Smooth muscle cell (in vitro differentiated cells): Measurements from ENCODE around the gene GALNT13. TPM values are rescaled to one million over a fixed set of nuclear protein-coding genes. Genes with fewer than 3 reads are reported as not detected.

Experiments used
- DNase-seq: peaks from one replicate; lab custom pipeline; 2025; ENCODE audit not compliant: unreplicated experiment; lab: John Stamatoyannopoulos, UW
- H2AFZ ChIP-seq: fragments of 200-600 bp; sonication (generic); 2 replicates; pipeline ENCODE4 v1.6.0; 2016; ENCODE audit warnings: antibody characterized with exemption, low read depth, mild to moderate bottlenecking
- H3F3A ChIP-seq: fragments of 200-600 bp; sonication (generic); 2 replicates; pipeline ENCODE4 v1.6.0; 2017; ENCODE audit warnings: antibody characterized with exemption, low read depth
- H3K27ac ChIP-seq: fragments of 200-600 bp; sonication (generic); 2 replicates; pipeline ENCODE4 v1.5.1; 2016; ENCODE audit warnings: low read depth, mild to moderate bottlenecking
- H3K27me3 ChIP-seq: fragments of 200-600 bp; sonication (generic); 2 replicates; pipeline ENCODE4 v1.6.1; 2016; ENCODE audit warnings: low read depth, mild to moderate bottlenecking
- H3K36me3 ChIP-seq: fragments of 200-600 bp; sonication (generic); 2 replicates; pipeline ENCODE4 v1.5.1; 2016; ENCODE audit warnings: low read depth
- H3K4me1 ChIP-seq: fragments of 200-600 bp; sonication (generic); 2 replicates; pipeline ENCODE4 v1.5.1; 2016; ENCODE audit warnings: low read depth
- H3K4me2 ChIP-seq: fragments of 200-600 bp; sonication (generic); 2 replicates; pipeline ENCODE4 v1.6.0; 2016; ENCODE audit warnings: mild to moderate bottlenecking
- H3K4me3 ChIP-seq: fragments of 200-600 bp; sonication (generic); 2 replicates; pipeline ENCODE4 v1.5.1; 2016; ENCODE audit warnings: mild to moderate bottlenecking
- H3K79me2 ChIP-seq: fragments of 200-600 bp; sonication (generic); 2 replicates; pipeline ENCODE4 v1.6.0; 2016; ENCODE audit warnings: low read depth, mild to moderate bottlenecking
- H3K9ac ChIP-seq: fragments of 200-600 bp; sonication (generic); 2 replicates; pipeline ENCODE4 v1.6.0; 2016; ENCODE audit warnings: low read depth
- H3K9me3 ChIP-seq: fragments of 200-600 bp; sonication (generic); replicated peaks from 2 replicates; pipeline ENCODE4 v1.5.1; 2016; ENCODE audit warnings: low read depth
- H4K20me1 ChIP-seq: fragments of 200-600 bp; sonication (generic); 2 replicates; pipeline ENCODE4 v1.6.0; 2016; ENCODE audit warnings: low read depth
- CTCF ChIP-seq: fragments of 200-600 bp; sonication (generic); IDR thresholded peaks from 2 replicates; pipeline ENCODE4 v1.5.1; 2017; ENCODE audit warnings: borderline replicate concordance, mild to moderate bottlenecking, antibody characterized with exemption; ENCODE audit not compliant: insufficient read depth, poor library complexity, severe bottlenecking
- WGBS: methylation state at CpG from one replicate; pipeline ENCODE4 v1.1.7; 2016; ENCODE audit warnings: low lambda C conversion rate; 5-methylcytosine and 5-hydroxymethylcytosine counted together
- polyA plus RNA-seq: library from polyadenylated mRNA; unstranded; fragments of >200 nt; fragmentation: Nextera tagmentation; extraction: Ambion mirVana; gene quantifications from 2 replicates; pipeline ENCODE4 v1.2.1, GENCODE V29; 2016
- total RNA-seq: library from RNA; depleted of rRNA; stranded (reverse); fragments of >200 nt; gene quantifications from 2 replicates; pipeline ENCODE4 v1.2.3, GENCODE V29; 2014

Gene GALNT13
- total RNA-seq (3.6 and 4.4 TPM in 2 replicates), polyA plus RNA-seq (0.67 and 0.83 TPM in 2 replicates)

- no peaks in the 10 kb centered on the region for H3K4me1 ChIP-seq
- no peak for DNase-seq
- H3K27ac ChIP-seq, result no peak within 1 kb of the TSS
- H3K36me3 ChIP-seq, result no peaks in the 10 kb centered on the region
- peak within 1 kb of the TSS; percentile 64 for H3K4me3 ChIP-seq
- no peak within 1 kb of the TSS for H3K9ac ChIP-seq
- H3K9me3 ChIP-seq, result no peaks in the 10 kb centered on the region
- no peak for TF ChIP-seq CTCF
- whole genome bisulfite sequencing, result 3% methylated on average over 55 of the region's 93 CpGs
- peak within 1 kb of the TSS; percentile 85 for H2AFZ ChIP-seq
- no peaks in the 10 kb centered on the region for H3F3A ChIP-seq
- no peaks in the 10 kb centered on the region for H3K79me2 ChIP-seq
- no peaks in the 10 kb centered on the region for H4K20me1 ChIP-seq
- peaks cover 53% of the 10 kb centered on the region for H3K27me3 ChIP-seq
- H3K4me2 ChIP-seq, result peak within 1 kb of the TSS; percentile 87
These were observed at the start of gene GALNT13 for GRCh38 chr2:153871231-153872221. Gene GALNT13 (plus strand): TSS chr2:153871922.

- H3K27ac ChIP-seq, result peak overlapping the region; percentile 37
- H2AFZ ChIP-seq, result no peak overlapping the region
- peak overlapping the region; percentile 22 for H3K4me2 ChIP-seq
- WGBS, result 32% methylated on average over 1 of the region's 1 CpG
- no peak overlapping the region for H3K9ac ChIP-seq
- no peak overlapping the region for H3K4me3 ChIP-seq
- H3K4me1 ChIP-seq, result no peaks in the 10 kb centered on the region
- H3K36me3 ChIP-seq, result no peaks in the 10 kb centered on the region
- TF ChIP-seq CTCF, result no peak
- DNase-seq, result no peak
- H3K27me3 ChIP-seq, result no peaks in the 10 kb centered on the region
- no peaks in the 10 kb centered on the region for H4K20me1 ChIP-seq
- no peaks in the 10 kb centered on the region for H3K9me3 ChIP-seq
- no peaks in the 10 kb centered on the region for H3K79me2 ChIP-seq
- H3F3A ChIP-seq, result no peaks in the 10 kb centered on the region
These were observed 47.8 kb upstream of the GALNT13 start for GRCh38 chr2:153823880-153824279.

- Histone ChIP-seq H3K9me3 (no peaks in the 10 kb centered on the region), H3F3A (no peaks in the 10 kb centered on the region), H3K4me2 (no peak overlapping the region), H3K27me3 (no peaks in the 10 kb centered on the region), H3K4me3 (no peak overlapping the region), H3K9ac (no peak overlapping the region), H2AFZ (no peak overlapping the region), H3K36me3 (no peaks in the 10 kb centered on the region), H3K4me1 (no peaks in the 10 kb centered on the region), H3K27ac (no peak overlapping the region), H3K79me2 (no peaks in the 10 kb centered on the region), H4K20me1 (no peaks in the 10 kb centered on the region)
- no peak for TF ChIP-seq CTCF
- no peak for DNase-seq
- WGBS, result 87% methylated on average over 6 of the region's 6 CpGs
These were observed 43.4 kb upstream of the GALNT13 start for GRCh38 chr2:153828335-153828734.
